NCI-H1436 (cell line): ENCODE measurements around the gene STAT1.
A peak's percentile ranks its signal among the peaks of the same experiment; 100 is the strongest.

Source experiments
- DNase-seq: peaks from one replicate; lab custom pipeline; 2025; lab: John Stamatoyannopoulos, UW

STAT1 gene

GRCh38 chr2:191031256-191031655 lies 17.3 kb upstream of the STAT1 start:
- no peak for DNase-seq

- peak; percentile 56 for DNase-seq
These were observed 16.7 kb upstream of the STAT1 start for GRCh38 chr2:191030521-191031154.

- DNase-seq: no peak
These were observed 15.4 kb upstream of the STAT1 start for GRCh38 chr2:191029280-191029950.

GRCh38 chr2:191026377-191026776 lies 12.4 kb upstream of the STAT1 start:
- no peak for DNase-seq

GRCh38 chr2:191025135-191025534 lies 11.2 kb upstream of the STAT1 start:
- DNase-seq: no peak

- no peak for DNase-seq
These were observed 9.3 kb upstream of the STAT1 start for GRCh38 chr2:191023235-191023679.

GRCh38 chr2:191020742-191021381 lies 6.9 kb upstream of the STAT1 start:
- no peak for DNase-seq

- peak; percentile 93 for DNase-seq
These were observed 6.3 kb upstream of the STAT1 start for GRCh38 chr2:191020221-191020741.

GRCh38 chr2:191019376-191019775 lies 5.4 kb upstream of the STAT1 start:
- no peak for DNase-seq

GRCh38 chr2:191018643-191019119 lies 4.7 kb upstream of the STAT1 start:
- DNase-seq: no peak

GRCh38 chr2:191018048-191018447 lies 4.1 kb upstream of the STAT1 start:
- DNase-seq: no peak

GRCh38 chr2:191015831-191016230 lies 1.9 kb upstream of the STAT1 start:
- DNase-seq: no peak

- no peak for DNase-seq
These were observed 1.3 kb upstream of the STAT1 start for GRCh38 chr2:191015239-191015638.

GRCh38 chr2:191014653-191015020 lies 666 bp upstream of the STAT1 start:
- DNase-seq: no peak

GRCh38 chr2:191013682-191013931 lies 364 bp downstream of the STAT1 start:
- no peak for DNase-seq

GRCh38 chr2:191012845-191013681 lies 908 bp downstream of the STAT1 start:
- DNase-seq: no peak

GRCh38 chr2:191012346-191012745 lies 1.6 kb downstream of the STAT1 start:
- DNase-seq: no peak

- no peak for DNase-seq
These were observed 2.8 kb downstream of the STAT1 start for GRCh38 chr2:191010887-191011885.

GRCh38 chr2:191009541-191010374 lies 4.2 kb downstream of the STAT1 start:
- DNase-seq: no peak

- DNase-seq: no peak
These were observed 5.7 kb downstream of the STAT1 start for GRCh38 chr2:191008286-191008685.
